HEK293T (cell line): Measurements from ENCODE around the gene GAK.

Source experiments
- ARNT ChIP-seq: fragments of 450-650 bp; IDR thresholded peaks from 2 replicates; pipeline ENCODE4 v1.6.1; 2017; ENCODE audit warnings: mild to moderate bottlenecking
- BHLHE40 ChIP-seq: fragments of 450-650 bp; IDR thresholded peaks from 2 replicates; pipeline ENCODE4 v1.6.1; 2016; ENCODE audit warnings: mild to moderate bottlenecking, moderate library complexity, borderline replicate concordance
- CTBP1 ChIP-seq: fragments of 450-650 bp; IDR thresholded peaks from 2 replicates; pipeline ENCODE4 v1.6.1; 2016; ENCODE audit warnings: borderline replicate concordance
- ELF4 ChIP-seq: fragments of 450-650 bp; IDR thresholded peaks from 2 replicates; pipeline ENCODE4 v1.6.1; 2017; ENCODE audit warnings: antibody characterized with exemption
- FOXM1 ChIP-seq: fragments of 450-650 bp; IDR thresholded peaks from 2 replicates; pipeline ENCODE4 v1.6.1; 2017; ENCODE audit warnings: mild to moderate bottlenecking, borderline replicate concordance
- HDGF ChIP-seq: fragments of 450-650 bp; IDR thresholded peaks from 2 replicates; pipeline ENCODE4 v1.6.1; 2017; ENCODE audit warnings: antibody characterized with exemption, borderline replicate concordance
- LEF1 ChIP-seq: fragments of 450-650 bp; IDR thresholded peaks from 2 replicates; pipeline ENCODE4 v1.6.1; 2017; ENCODE audit warnings: mild to moderate bottlenecking, borderline replicate concordance
- SP1 ChIP-seq: fragments of 450-650 bp; IDR thresholded peaks from 2 replicates; pipeline ENCODE4 v1.6.1; 2017
- SUZ12 ChIP-seq: fragments of 450-650 bp; IDR thresholded peaks from 2 replicates; pipeline ENCODE4 v1.6.1; 2016; ENCODE audit warnings: mild to moderate bottlenecking
- TARDBP ChIP-seq: fragments of 450-650 bp; IDR thresholded peaks from 2 replicates; pipeline ENCODE4 v1.6.1; 2016

- TF ChIP-seq ARNT (no peak), TARDBP (no peak), HDGF (no peak), SP1 (no peak), LEF1 (no peak), BHLHE40 (no peak), FOXM1 (no peak), CTBP1 (no peak), ELF4 (no peak), SUZ12 (no peak)
Observed at GRCh38 chr4:893995-894705, 38.0 kb downstream of the GAK start.
